Parathyroid adenoma (tissue), 2 donors: ENCODE data around the gene TMEM151B.
"Not testable (repeated sequence)": the region's sequence is repeated elsewhere in the genome, so short reads cannot be mapped to it uniquely, and the experiment has no call there.

Experiments used
- H2AFZ ChIP-seq: fragments of 300-600 bp; sonication (generic); one replicate; pipeline ENCODE4 v1.7.0; 2017; ENCODE audit warnings: antibody characterized with exemption, mild to moderate bottlenecking
- H3K27ac ChIP-seq: fragments of 300-600 bp; sonication (generic); one replicate; pipeline ENCODE4 v1.7.0; 2017
- H3K27me3 ChIP-seq: fragments of 300-600 bp; sonication (generic); one replicate; pipeline ENCODE4 v1.7.0; 2017; ENCODE audit warnings: low read length; ENCODE audit not compliant: control insufficient read depth, insufficient read depth
- H3K36me3 ChIP-seq: fragments of 300-600 bp; sonication (generic); one replicate; pipeline ENCODE4 v1.7.0; 2017; ENCODE audit warnings: low read length; ENCODE audit not compliant: control insufficient read depth, insufficient read depth
- H3K4me1 ChIP-seq: fragments of 300-600 bp; sonication (generic); one replicate; pipeline ENCODE4 v1.7.0; 2017; ENCODE audit warnings: control low read depth
- H3K4me2 ChIP-seq: fragments of 300-600 bp; sonication (generic); one replicate; pipeline ENCODE4 v1.7.0; 2017; ENCODE audit warnings: low read length
- H3K4me3 ChIP-seq: fragments of 300-600 bp; sonication (generic); one replicate; pipeline ENCODE4 v1.7.0; 2017; ENCODE audit warnings: low read depth, low read length
- H3K79me2 ChIP-seq: fragments of 300-600 bp; sonication (generic); one replicate; pipeline ENCODE4 v1.7.0; 2017; ENCODE audit warnings: control low read depth
- H3K9ac ChIP-seq: fragments of 300-600 bp; sonication (generic); one replicate; pipeline ENCODE4 v1.7.0; 2017; ENCODE audit warnings: mild to moderate bottlenecking
- H3K9me3 ChIP-seq: fragments of 300-600 bp; sonication (generic); one replicate; pipeline ENCODE4 v1.7.0; 2017; ENCODE audit warnings: low read length; ENCODE audit not compliant: control insufficient read depth
- TF ChIP-seq, protein P1 (sequence below): fragments of 300-600 bp; sonication (generic); IDR thresholded peaks from one replicate; pipeline ENCODE4 v1.7.0; 2017; ENCODE audit warnings: antibody characterized with exemption, mild to moderate bottlenecking
- donor health status: primary hyperparathyroidism.

Gene TMEM151B

GRCh38 chr6:44342489-44342888, 72.2 kb downstream of the TMEM151B start, which contains the start of gene SPATS1:
TSS of gene SPATS1 (plus strand) at chr6:44342650. CDS start at chr6:44343096, 446 bp downstream.
- Histone ChIP-seq H3K9me3 (no peaks in the 10 kb centered on the region), H3K4me2 (no peak within 1 kb of the TSS), H2AFZ (peak within 1 kb of the TSS; percentile 63), H3K27me3 (no peaks in the 10 kb centered on the region), H3K4me3 (no peak within 1 kb of the TSS), H3K27ac (no peak within 1 kb of the TSS), H3K9ac (no peak within 1 kb of the TSS), H3K36me3 (no peaks in the 10 kb centered on the region), H3K4me1 (no peaks in the 10 kb centered on the region), H3K79me2 (no peaks in the 10 kb centered on the region)
- TF ChIP-seq, protein P1, sequence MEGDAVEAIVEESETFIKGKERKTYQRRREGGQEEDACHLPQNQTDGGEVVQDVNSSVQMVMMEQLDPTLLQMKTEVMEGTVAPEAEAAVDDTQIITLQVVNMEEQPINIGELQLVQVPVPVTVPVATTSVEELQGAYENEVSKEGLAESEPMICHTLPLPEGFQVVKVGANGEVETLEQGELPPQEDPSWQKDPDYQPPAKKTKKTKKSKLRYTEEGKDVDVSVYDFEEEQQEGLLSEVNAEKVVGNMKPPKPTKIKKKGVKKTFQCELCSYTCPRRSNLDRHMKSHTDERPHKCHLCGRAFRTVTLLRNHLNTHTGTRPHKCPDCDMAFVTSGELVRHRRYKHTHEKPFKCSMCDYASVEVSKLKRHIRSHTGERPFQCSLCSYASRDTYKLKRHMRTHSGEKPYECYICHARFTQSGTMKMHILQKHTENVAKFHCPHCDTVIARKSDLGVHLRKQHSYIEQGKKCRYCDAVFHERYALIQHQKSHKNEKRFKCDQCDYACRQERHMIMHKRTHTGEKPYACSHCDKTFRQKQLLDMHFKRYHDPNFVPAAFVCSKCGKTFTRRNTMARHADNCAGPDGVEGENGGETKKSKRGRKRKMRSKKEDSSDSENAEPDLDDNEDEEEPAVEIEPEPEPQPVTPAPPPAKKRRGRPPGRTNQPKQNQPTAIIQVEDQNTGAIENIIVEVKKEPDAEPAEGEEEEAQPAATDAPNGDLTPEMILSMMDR, result no peak

DNA sequence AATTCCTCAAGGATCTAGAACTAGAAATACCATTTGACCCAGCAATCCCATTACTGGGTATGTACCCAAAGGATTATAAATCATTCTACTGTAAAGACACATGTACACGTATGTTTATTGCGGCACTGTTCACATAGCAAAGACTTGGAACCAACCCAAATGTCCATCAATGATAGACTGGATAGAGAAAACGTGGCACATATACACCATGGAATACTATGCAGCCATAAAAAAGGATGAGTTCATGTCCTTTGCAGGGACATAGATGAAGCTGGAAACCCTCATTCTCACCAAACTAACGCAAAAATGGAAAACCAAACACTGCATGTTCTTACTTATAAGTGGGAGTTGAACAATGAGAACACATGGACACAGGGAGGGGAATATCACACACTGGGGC, 76.6 kb downstream of the TMEM151B start:
- H3K9ac ChIP-seq, H3K4me3 ChIP-seq, H3K79me2 ChIP-seq, H3K27ac ChIP-seq, H3K27me3 ChIP-seq, H3K36me3 ChIP-seq, H3K4me1 ChIP-seq, H2AFZ ChIP-seq, H3K4me2 ChIP-seq, H3K9me3 ChIP-seq: not testable (repeated sequence)

DNA sequence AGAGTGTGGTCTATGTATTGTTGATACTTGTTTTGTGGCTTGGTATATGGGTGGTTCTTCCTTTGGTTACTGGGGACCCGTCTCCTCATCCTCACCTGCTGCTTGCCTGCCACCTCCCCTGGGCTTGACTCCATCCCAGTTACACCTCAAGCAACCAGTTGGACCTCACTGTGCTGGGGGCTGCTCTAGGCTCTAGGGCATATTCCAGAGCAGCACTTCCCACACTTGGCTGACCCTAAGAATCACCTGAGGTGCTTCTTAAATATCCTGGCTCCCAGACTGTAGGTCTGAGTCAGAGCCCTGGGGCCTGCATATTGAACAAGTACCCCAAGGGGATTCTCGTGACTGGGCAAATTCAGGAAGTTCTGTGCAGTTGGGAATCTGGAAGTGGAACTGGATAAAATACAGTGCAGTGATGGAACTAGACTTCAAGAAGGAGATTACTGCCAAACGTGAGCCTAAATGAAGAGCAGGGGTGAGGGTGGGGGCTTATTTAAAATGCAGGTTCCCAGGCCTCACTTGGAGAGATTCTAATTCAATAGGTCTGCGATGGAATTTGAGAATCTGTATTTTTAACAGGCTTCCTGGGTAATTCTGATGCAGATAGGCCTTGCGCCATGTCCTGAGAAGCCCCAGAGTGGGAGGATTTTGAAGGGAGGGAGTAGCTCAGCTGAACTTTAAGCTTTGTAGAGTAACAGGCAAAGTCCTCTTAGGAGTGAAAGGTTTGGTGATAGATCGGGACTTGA, 79.8 kb downstream of the TMEM151B start:
- Histone ChIP-seq H2AFZ (no peak overlapping the region), H3K9me3 (no peaks in the 10 kb centered on the region), H3K4me3 (no peak overlapping the region), H3K79me2 (no peaks in the 10 kb centered on the region), H3K27ac (no peak overlapping the region), H3K4me1 (no peaks in the 10 kb centered on the region), H3K9ac (no peak overlapping the region), H3K27me3 (no peaks in the 10 kb centered on the region), H3K4me2 (no peak overlapping the region), H3K36me3 (no peaks in the 10 kb centered on the region)
- TF ChIP-seq, protein P1, result no peak

DNA sequence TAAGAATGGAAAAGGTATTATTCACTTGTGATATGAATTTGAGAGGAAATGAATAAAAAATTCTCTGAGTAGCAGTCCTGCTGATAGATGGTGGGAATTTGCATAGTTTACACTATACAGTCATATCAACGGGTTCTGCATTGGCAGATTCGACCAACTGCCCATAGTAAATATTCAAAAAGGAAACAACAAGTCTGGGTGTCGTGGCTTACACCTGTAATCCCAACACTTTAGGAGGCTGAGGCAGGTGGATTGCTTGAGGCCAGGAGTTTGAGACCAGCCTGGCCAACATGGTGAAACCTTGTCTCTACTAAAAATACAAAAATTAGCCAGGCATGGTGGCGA, 80.4 kb downstream of the TMEM151B start:
- not testable (repeated sequence) for H2AFZ ChIP-seq, H3K27me3 ChIP-seq, H3K4me1 ChIP-seq, H3K9me3 ChIP-seq, H3K4me3 ChIP-seq, H3K4me2 ChIP-seq, H3K27ac ChIP-seq, H3K36me3 ChIP-seq, H3K9ac ChIP-seq, H3K79me2 ChIP-seq

DNA sequence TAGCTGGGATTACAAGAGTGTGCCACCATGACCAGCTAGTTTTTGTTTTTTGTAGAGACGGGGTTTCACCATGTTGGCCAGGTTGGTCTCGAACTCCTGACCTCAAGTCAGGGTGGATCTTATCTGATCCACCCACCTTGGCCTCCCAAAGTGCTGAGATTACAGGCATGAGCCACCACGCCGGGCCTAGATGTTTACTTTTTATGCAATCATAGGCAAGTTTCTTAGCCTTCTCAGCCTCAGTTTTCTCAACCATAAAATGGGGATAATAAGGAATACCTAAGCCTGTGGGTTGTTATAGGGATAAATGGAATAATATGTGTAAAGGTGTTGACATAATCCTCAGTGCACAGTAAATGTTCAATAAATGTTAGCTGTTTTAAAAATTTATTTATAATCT, 82.0 kb downstream of the TMEM151B start:
- Histone ChIP-seq H3K4me2 (no peak overlapping the region), H3K27ac (no peak overlapping the region), H3K36me3 (no peaks in the 10 kb centered on the region), H3K27me3 (no peaks in the 10 kb centered on the region), H2AFZ (no peak overlapping the region), H3K9me3 (no peaks in the 10 kb centered on the region), H3K4me3 (no peak overlapping the region), H3K9ac (no peak overlapping the region), H3K79me2 (no peaks in the 10 kb centered on the region), H3K4me1 (no peaks in the 10 kb centered on the region)
- TF ChIP-seq, protein P1, result no peak

GRCh38 chr6:44353336-44353735, 83.1 kb downstream of the TMEM151B start:
- no peaks in the 10 kb centered on the region for H3K9me3 ChIP-seq
- no peaks in the 10 kb centered on the region for H3K27me3 ChIP-seq
- H3K27ac ChIP-seq, result no peak overlapping the region
- H3K36me3 ChIP-seq, result no peaks in the 10 kb centered on the region
- TF ChIP-seq, protein P1, result no peak
- no peak overlapping the region for H3K9ac ChIP-seq
- H3K4me1 ChIP-seq, result no peaks in the 10 kb centered on the region
- H3K79me2 ChIP-seq, result no peaks in the 10 kb centered on the region
- H3K4me2 ChIP-seq, result no peak overlapping the region
- H2AFZ ChIP-seq, result no peak overlapping the region
- no peak overlapping the region for H3K4me3 ChIP-seq
